Posterior vena cava (tissue), 2 donors: ENCODE measurements around the gene NHLRC2. TPM values are rescaled to one million over a fixed set of nuclear protein-coding genes. Genes with fewer than 3 reads are reported as not detected.
"Not testable (repeated sequence)": the region's sequence is repeated elsewhere in the genome, so short reads cannot be mapped to it uniquely, and the experiment has no call there.

Experiments
- DNase-seq: peaks from one replicate; pipeline ENCODE4 v3.0.0-alpha.2; 2020; ENCODE audit warnings: low spot score
- intact Hi-C, 2 donors: fragments of 100-400 bp; cut with DNase I; formaldehyde crosslinking; loops; one replicate each; pipeline versions ENCODE4 v1.14.1 to v1.14.2; 2022 to 2023
- total RNA-seq, 2 donors: library from RNA; stranded (reverse); fragmentation: NEBNext Ultra II Directional; extraction: Animal tissue kit (Norgen Biotek cat#: 25700); gene quantifications; one replicate each; pipeline ENCODE4 v1.2.1, GENCODE V29; 2021
- donor health status: DM: yes; HTN: yes; CAD: no.
- donor health status: DM: yes; HTN: yes; CAD: no.

The NHLRC2 gene
- total RNA-seq, 2 donors from 2014 or later, result 30.9 to 37.5 TPM

- no peak for DNase-seq
- intact Hi-C loops, result no loop called here
These were observed 74.4 kb downstream of the NHLRC2 start for GRCh38 chr10:113928830-113929229.

- no peak for DNase-seq
- intact Hi-C loops, result no loop called here
These were observed 75.1 kb downstream of the NHLRC2 start for GRCh38 chr10:113929522-113929921.

GRCh38 chr10:113930482-113931057, 76.1 kb downstream of the NHLRC2 start:
- intact Hi-C loops, result no loop called here
- DNase-seq, result no peak

- intact Hi-C loops, result no loop called here
- no peak for DNase-seq
These were observed 78.4 kb downstream of the NHLRC2 start for GRCh38 chr10:113932854-113933253.

GRCh38 chr10:113933894-113934532, 79.6 kb downstream of the NHLRC2 start:
- intact Hi-C loops, result no loop called here
- DNase-seq, result no peak

- no peak for DNase-seq
- intact Hi-C loops, result loop anchor here in 1 of 2 donors (5.0 kb wide), 1 partner anchor 575 kb away; no protein-coding TSS in a partner anchor
These were observed 82.8 kb downstream of the NHLRC2 start for GRCh38 chr10:113937258-113937657.

GRCh38 chr10:113937756-113938155, 83.3 kb downstream of the NHLRC2 start:
- DNase-seq, result no peak
- intact Hi-C loops, result loop anchor here in 1 of 2 donors (5.0 kb wide), 1 partner anchor 575 kb away; no protein-coding TSS in a partner anchor

- intact Hi-C loops, result loop anchor here in 1 of 2 donors (5.0 kb wide), 1 partner anchor 573 kb away; no protein-coding TSS in a partner anchor
- no peak for DNase-seq
These were observed 84.9 kb downstream of the NHLRC2 start for GRCh38 chr10:113939212-113939860.

- intact Hi-C loops, result no loop called here
- no peak for DNase-seq
These were observed 86.7 kb downstream of the NHLRC2 start for GRCh38 chr10:113941140-113941539.

GRCh38 chr10:113943196-113943595, 88.7 kb downstream of the NHLRC2 start:
- DNase-seq, intact Hi-C loops: not testable (repeated sequence)

GRCh38 chr10:113945075-113945686, 90.7 kb downstream of the NHLRC2 start:
- DNase-seq, result no peak
- intact Hi-C loops, result no loop called here

- DNase-seq, result no peak
- intact Hi-C loops, result no loop called here
These were observed 91.2 kb downstream of the NHLRC2 start for GRCh38 chr10:113945687-113946085.

GRCh38 chr10:113947184-113948041, 93.0 kb downstream of the NHLRC2 start:
- intact Hi-C loops, result no loop called here
- no peak for DNase-seq

- no peak for DNase-seq
- intact Hi-C loops, result no loop called here
These were observed 93.6 kb downstream of the NHLRC2 start for GRCh38 chr10:113948048-113948447.

GRCh38 chr10:113950268-113950667, 95.8 kb downstream of the NHLRC2 start:
- intact Hi-C loops, result no loop called here
- DNase-seq, result no peak

GRCh38 chr10:113953505-113954272, 99.2 kb downstream of the NHLRC2 start:
- intact Hi-C loops, result no loop called here
- no peak for DNase-seq

- intact Hi-C loops, result no loop called here
These were observed 99.9 kb downstream of the NHLRC2 start for GRCh38 chr10:113954409-113954808.

GRCh38 chr10:113957013-113957412, 102.6 kb downstream of the NHLRC2 start:
- intact Hi-C loops, result no loop called here

More at GRCh38 chr10:113954409-113954808, 99.9 kb downstream of the NHLRC2 start:
- DNase-seq, result no peak

More at GRCh38 chr10:113957013-113957412, 102.6 kb downstream of the NHLRC2 start:
- no peak for DNase-seq
